ENCODE results near the gene ZNF594. TPM values are rescaled to one million over a fixed set of nuclear protein-coding genes. Genes with fewer than 3 reads are reported as not detected.
"Not testable (repeated sequence)": the region's sequence is repeated elsewhere in the genome, so short reads cannot be mapped to it uniquely, and the experiment has no call there.

ZNF594 gene
- total RNA-seq, 1 experiment from 2014 or later = 12.5 TPM

- H3K27me3 ChIP-seq (ENCODE audit: insufficient read depth, low read length) = no peaks in the 10 kb centered on the region
- H3K4ac ChIP-seq (ENCODE audit: low read depth, low read length) = no peak overlapping the region
- TF ChIP-seq CTCF (conservative IDR thresholded peaks at IDR 0.05) = no peak
- H3K9me3 ChIP-seq (ENCODE audit: control insufficient read depth, low read depth, low read length) = no peaks in the 10 kb centered on the region
- no peak overlapping the region for H2BK5ac ChIP-seq (ENCODE audit: insufficient read length, low read length)
- H2AFZ ChIP-seq (ENCODE audit: low read length) = no peak overlapping the region
- no peak overlapping the region for H3K9ac ChIP-seq (ENCODE audit: extremely low read depth, insufficient read length, low read length)
- no peak overlapping the region for H2BK120ac ChIP-seq (ENCODE audit: low read depth, low read length, poor library complexity, severe bottlenecking)
- no peak overlapping the region for H3K23ac ChIP-seq (ENCODE audit: insufficient read length, low read depth, low read length)
- no CpG with 5 or more reads among the region's 6 CpGs for WGBS (ENCODE audit: extremely low coverage, insufficient read length, low lambda C conversion rate)
- no peak overlapping the region for H2BK20ac ChIP-seq (ENCODE audit: low read depth, low read length, poor library complexity, severe bottlenecking)
- no peaks in the 10 kb centered on the region for H3K79me2 ChIP-seq (ENCODE audit: insufficient read depth, low read length)
- no peak overlapping the region for H4K8ac ChIP-seq (replicated peaks; ENCODE audit: insufficient read length, low read depth, low read length)
- H3K18ac ChIP-seq (ENCODE audit: insufficient read length, low read depth, low read length) = no peak overlapping the region
- H3K23me2 ChIP-seq (ENCODE audit: insufficient read length, low read depth, low read length, poor library complexity, severe bottlenecking) = no peaks in the 10 kb centered on the region
- no peak overlapping the region for H3K14ac ChIP-seq (ENCODE audit: insufficient read depth, low read length)
- no peak overlapping the region for H3K4me3 Mint-ChIP-seq
- H3K9me3 Mint-ChIP-seq = no peaks in the 10 kb centered on the region
- no peaks in the 10 kb centered on the region for H4K20me1 ChIP-seq (ENCODE audit: control insufficient read depth, insufficient read depth, insufficient read length)
- no peak overlapping the region for H3K27ac Mint-ChIP-seq
- H3K79me1 ChIP-seq (ENCODE audit: insufficient read depth, low read depth, low read length, poor library complexity, severe bottlenecking) = no peaks in the 10 kb centered on the region
- peaks cover 13% of the 10 kb centered on the region for H3K27me3 Mint-ChIP-seq (ENCODE audit: low read depth)
- H3K56ac ChIP-seq (ENCODE audit: insufficient read length, low read depth, low read length) = no peak overlapping the region
- H2BK12ac ChIP-seq (ENCODE audit: insufficient read length, low read depth, low read length) = no peak overlapping the region
- no peak overlapping the region for H3T11ph ChIP-seq (ENCODE audit: low read length)
- no peak overlapping the region for H3K27ac ChIP-seq (ENCODE audit: insufficient read length, low read depth, low read length)
- DNase-seq = no peak
- no peak overlapping the region for H2BK15ac ChIP-seq (ENCODE audit: low read depth, low read length)
- no peak overlapping the region for H2AK5ac ChIP-seq (ENCODE audit: insufficient read length, low read length)
- peaks cover 2 to 5% of the 10 kb centered on the region in 2 experiments; a peak in 3 of 4 replicates for H3K4me1 Mint-ChIP-seq
- no peaks in the 10 kb centered on the region for H3K36me3 Mint-ChIP-seq (ENCODE audit: insufficient read depth in 1 of 3, low read depth in 3 of 3)
- no peak overlapping the region for H4K5ac ChIP-seq (ENCODE audit: insufficient read length, low read depth, low read length)
- no peaks in the 10 kb centered on the region for H3K4me1 ChIP-seq (ENCODE audit: insufficient read depth, low read length)
- no peak overlapping the region for H3K4me2 ChIP-seq (ENCODE audit: insufficient read depth, insufficient read length, low read length)
- no peak overlapping the region for H4K91ac ChIP-seq (ENCODE audit: insufficient read length, low read depth, low read length)
These were observed 27.2 kb downstream of the ZNF594 start for GRCh38 chr17:5164436-5164835.

- H3K4me1 ChIP-seq (ENCODE audit: insufficient read depth, low read length); H2AFZ ChIP-seq (ENCODE audit: low read length); H2BK15ac ChIP-seq (ENCODE audit: low read depth, low read length); H3K56ac ChIP-seq (ENCODE audit: insufficient read length, low read depth, low read length); H4K91ac ChIP-seq (ENCODE audit: insufficient read length, low read depth, low read length); H2BK20ac ChIP-seq (ENCODE audit: low read depth, low read length, poor library complexity, severe bottlenecking); H3K9ac ChIP-seq (ENCODE audit: extremely low read depth, insufficient read length, low read length); H3K79me2 ChIP-seq (ENCODE audit: insufficient read depth, low read length); H3K27ac Mint-ChIP-seq; H2BK5ac ChIP-seq (ENCODE audit: insufficient read length, low read length); H3T11ph ChIP-seq (ENCODE audit: low read length); H3K79me1 ChIP-seq (ENCODE audit: insufficient read depth, low read depth, low read length, poor library complexity, severe bottlenecking); DNase-seq; H3K23ac ChIP-seq (ENCODE audit: insufficient read length, low read depth, low read length); H2AK5ac ChIP-seq (ENCODE audit: insufficient read length, low read length); H3K18ac ChIP-seq (ENCODE audit: insufficient read length, low read depth, low read length); H4K5ac ChIP-seq (ENCODE audit: insufficient read length, low read depth, low read length); H3K9me3 ChIP-seq (ENCODE audit: control insufficient read depth, low read depth, low read length); H3K23me2 ChIP-seq (ENCODE audit: insufficient read length, low read depth, low read length, poor library complexity, severe bottlenecking); H3K4me3 Mint-ChIP-seq; H3K36me3 Mint-ChIP-seq (ENCODE audit: insufficient read depth in 1 of 3, low read depth in 3 of 3); H2BK12ac ChIP-seq (ENCODE audit: insufficient read length, low read depth, low read length); H3K4me1 Mint-ChIP-seq; H2BK120ac ChIP-seq (ENCODE audit: low read depth, low read length, poor library complexity, severe bottlenecking); H3K14ac ChIP-seq (ENCODE audit: insufficient read depth, low read length); H3K27me3 ChIP-seq (ENCODE audit: insufficient read depth, low read length); H3K27ac ChIP-seq (ENCODE audit: insufficient read length, low read depth, low read length); H4K20me1 ChIP-seq (ENCODE audit: control insufficient read depth, insufficient read depth, insufficient read length); H3K4me2 ChIP-seq (ENCODE audit: insufficient read depth, insufficient read length, low read length); H3K9me3 Mint-ChIP-seq; H4K8ac ChIP-seq (replicated peaks; ENCODE audit: insufficient read length, low read depth, low read length); H3K4ac ChIP-seq (ENCODE audit: low read depth, low read length): not testable (repeated sequence)
- peaks cover 32% of the 10 kb centered on the region for H3K27me3 Mint-ChIP-seq (ENCODE audit: low read depth)
- no CpG with 5 or more reads among the region's 3 CpGs for WGBS (ENCODE audit: extremely low coverage, insufficient read length, low lambda C conversion rate)
These were observed 29.9 kb downstream of the ZNF594 start for GRCh38 chr17:5161793-5162192.

Data from H9 (cell line).